ENCODE data around the gene AHCTF1.

GRCh38 chr1:246951413-246951812 is 19.7 kb upstream of the AHCTF1 start:
- TF ChIP-seq POLR2A (IDR thresholded peaks at IDR 0.05) = no peak
- TF ChIP-seq CTCF (IDR thresholded peaks at IDR 0.05) = no peak

All from uterus (tissue), 2 donors.